ENCODE measurements around the gene DNM2.

DNA sequence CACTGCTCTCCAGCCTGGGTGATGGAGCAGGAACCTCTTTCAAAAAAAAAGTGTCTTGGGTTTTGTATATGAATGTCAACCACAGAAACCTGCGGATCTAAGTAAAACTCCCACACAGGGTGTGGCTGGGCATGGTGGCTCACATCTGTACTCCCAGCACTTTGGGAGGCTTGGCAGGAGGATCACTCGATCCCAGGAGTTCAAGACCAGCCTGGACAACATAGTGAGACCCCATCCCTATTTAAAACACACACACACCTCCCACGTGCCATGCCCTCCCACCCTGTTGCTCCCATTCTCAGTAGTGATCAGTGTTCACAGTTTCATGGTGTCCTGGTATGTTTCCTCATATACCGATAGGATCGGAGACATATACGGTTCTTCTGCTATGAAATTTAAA lies 109.0 kb downstream of the DNM2 start:
- TF ChIP-seq, protein P1, sequence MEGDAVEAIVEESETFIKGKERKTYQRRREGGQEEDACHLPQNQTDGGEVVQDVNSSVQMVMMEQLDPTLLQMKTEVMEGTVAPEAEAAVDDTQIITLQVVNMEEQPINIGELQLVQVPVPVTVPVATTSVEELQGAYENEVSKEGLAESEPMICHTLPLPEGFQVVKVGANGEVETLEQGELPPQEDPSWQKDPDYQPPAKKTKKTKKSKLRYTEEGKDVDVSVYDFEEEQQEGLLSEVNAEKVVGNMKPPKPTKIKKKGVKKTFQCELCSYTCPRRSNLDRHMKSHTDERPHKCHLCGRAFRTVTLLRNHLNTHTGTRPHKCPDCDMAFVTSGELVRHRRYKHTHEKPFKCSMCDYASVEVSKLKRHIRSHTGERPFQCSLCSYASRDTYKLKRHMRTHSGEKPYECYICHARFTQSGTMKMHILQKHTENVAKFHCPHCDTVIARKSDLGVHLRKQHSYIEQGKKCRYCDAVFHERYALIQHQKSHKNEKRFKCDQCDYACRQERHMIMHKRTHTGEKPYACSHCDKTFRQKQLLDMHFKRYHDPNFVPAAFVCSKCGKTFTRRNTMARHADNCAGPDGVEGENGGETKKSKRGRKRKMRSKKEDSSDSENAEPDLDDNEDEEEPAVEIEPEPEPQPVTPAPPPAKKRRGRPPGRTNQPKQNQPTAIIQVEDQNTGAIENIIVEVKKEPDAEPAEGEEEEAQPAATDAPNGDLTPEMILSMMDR (IDR thresholded peaks at IDR 0.05): no peak
- no peak for TF ChIP-seq POLR2A (IDR thresholded peaks at IDR 0.05)
- TF ChIP-seq POLR2AphosphoS5 (IDR thresholded peaks at IDR 0.05): no peak
